SK-N-SH treated with all-trans-retinoic acid at 6 μM for 48 hours (cell line): Measurements from ENCODE around the gene ZNF343.

Experiments used
- ATAC-seq: fragments of 200-7000 bp; cut with Tn5 transposase; 3 replicates; pipeline ENCODE4 v1.9.1; 2020; ENCODE audit warnings: mild to moderate bottlenecking, moderate library complexity
- ARNTL ChIP-seq: fragments of 450-650 bp; formaldehyde crosslinking; IDR thresholded peaks from 2 replicates; pipeline ENCODE4 v1.5.0; 2020; ENCODE audit warnings: low read depth, mild to moderate bottlenecking, moderate library complexity, borderline replicate concordance
- BACH2 ChIP-seq: fragments of 250-450 bp; sonication (Bioruptor Pico); IDR thresholded peaks from 2 replicates; pipeline ENCODE4 v1.9.0; 2021; ENCODE audit warnings: mild to moderate bottlenecking, borderline replicate concordance
- CSDC2 ChIP-seq: fragments of 250-450 bp; sonication (Bioruptor Pico); IDR thresholded peaks from 2 replicates; pipeline ENCODE4 v1.5.0; 2020; ENCODE audit warnings: mild to moderate bottlenecking, moderate library complexity
- ESRRG ChIP-seq: fragments of 250-450 bp; sonication (Bioruptor Pico); IDR thresholded peaks from 2 replicates; pipeline ENCODE4 v1.6.1; 2021; ENCODE audit warnings: mild to moderate bottlenecking
- GLIS3 ChIP-seq: fragments of 250-450 bp; sonication (Bioruptor Pico); IDR thresholded peaks from 2 replicates; pipeline ENCODE4 v1.5.0; 2020; ENCODE audit warnings: mild to moderate bottlenecking, moderate library complexity
- ISL1 ChIP-seq: fragments of 250-450 bp; sonication (Bioruptor Pico); IDR thresholded peaks from 2 replicates; pipeline ENCODE4 v2.1.2; 2022; ENCODE audit warnings: mild to moderate bottlenecking, moderate library complexity
- SNAI2 ChIP-seq: fragments of 250-450 bp; sonication (Bioruptor Pico); IDR thresholded peaks from 2 replicates; pipeline ENCODE4 v1.5.0; 2020; ENCODE audit warnings: mild to moderate bottlenecking, moderate library complexity
- TOX ChIP-seq: fragments of 250-450 bp; sonication (Bioruptor Pico); IDR thresholded peaks from 2 replicates; pipeline ENCODE4 v1.8.0; 2021; ENCODE audit warnings: mild to moderate bottlenecking, moderate library complexity, borderline replicate concordance
- ZC3H10 ChIP-seq: fragments of 250-450 bp; sonication (Bioruptor Pico); IDR thresholded peaks from 2 replicates; pipeline ENCODE4 v1.5.1; 2021; ENCODE audit warnings: mild to moderate bottlenecking, moderate library complexity
- ZFP30 ChIP-seq: fragments of 450-650 bp; formaldehyde crosslinking; IDR thresholded peaks from 2 replicates; pipeline ENCODE4 v1.5.0; 2022; ENCODE audit warnings: mild to moderate bottlenecking, moderate library complexity
- ZNF565 ChIP-seq: fragments of 450-650 bp; formaldehyde crosslinking; conservative IDR thresholded peaks from 2 replicates; pipeline ENCODE4 v1.5.0; 2020; ENCODE audit warnings: low read depth, mild to moderate bottlenecking, moderate library complexity
- ZNF70 ChIP-seq: fragments of 450-650 bp; formaldehyde crosslinking; IDR thresholded peaks from 2 replicates; pipeline ENCODE4 v1.5.0; 2020; ENCODE audit warnings: mild to moderate bottlenecking, moderate library complexity
- ZNF8 ChIP-seq: fragments of 450-650 bp; formaldehyde crosslinking; IDR thresholded peaks from 2 replicates; pipeline ENCODE4 v1.5.0; 2020; ENCODE audit warnings: mild to moderate bottlenecking, moderate library complexity
- TF ChIP-seq, protein P1 (sequence below): fragments of 250-450 bp; sonication (Bioruptor Pico); IDR thresholded peaks from 2 replicates; pipeline ENCODE4 v1.5.1; 2020; ENCODE audit warnings: low read depth, mild to moderate bottlenecking, moderate library complexity
- TF ChIP-seq, protein P2 (sequence below): fragments of 250-450 bp; sonication (Bioruptor Pico); IDR thresholded peaks from 2 replicates; pipeline ENCODE4 v1.8.0; 2020; ENCODE audit warnings: mild to moderate bottlenecking, moderate library complexity, borderline replicate concordance
- TF ChIP-seq, protein P3 (sequence below): fragments of 250-450 bp; sonication (Bioruptor Pico); IDR thresholded peaks from 2 replicates; pipeline ENCODE4 v1.5.0; 2020; ENCODE audit warnings: mild to moderate bottlenecking, moderate library complexity
- TF ChIP-seq, protein P4 (sequence below): fragments of 250-450 bp; sonication (Bioruptor Pico); IDR thresholded peaks from 2 replicates; pipeline ENCODE4 v1.5.1; 2021; ENCODE audit warnings: mild to moderate bottlenecking, moderate library complexity
- TF ChIP-seq, protein P5 (sequence below): fragments of 250-450 bp; sonication (Bioruptor Pico); IDR thresholded peaks from 2 replicates; pipeline ENCODE4 v1.8.0; 2021; ENCODE audit warnings: low read depth, mild to moderate bottlenecking, moderate library complexity, borderline replicate concordance

ZNF343 gene

DNA sequence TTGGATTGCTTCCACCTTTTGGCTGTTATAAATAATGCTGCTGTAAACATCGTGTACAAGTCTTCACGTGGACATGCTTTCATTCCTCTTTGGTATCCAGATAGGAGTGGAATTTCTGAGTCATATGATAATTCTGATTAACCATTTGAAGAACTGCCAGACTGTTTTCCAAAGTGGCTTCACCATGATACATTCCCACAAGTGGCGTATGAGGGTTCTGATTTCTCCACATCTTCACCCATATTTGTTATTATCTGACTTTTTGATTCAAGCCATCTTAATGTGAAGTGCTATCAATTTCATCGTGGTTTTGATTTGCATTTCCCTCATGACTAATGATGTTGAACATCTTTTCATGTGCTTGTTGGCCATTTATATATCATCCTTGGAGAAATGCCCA, 35.2 kb downstream of the ZNF343 start:
- TF ChIP-seq ISL1 (CRISPR knock-in tag) (peak; percentile 87), ZC3H10 (CRISPR knock-in tag) (no peak; the same call in 1 of the 2 replicates), SNAI2 (CRISPR knock-in tag) (0 out of 2 replicates have a peak, but pooled peaks have one; percentile 16), TOX (CRISPR knock-in tag) (no peak)
- TF ChIP-seq, protein P1, sequence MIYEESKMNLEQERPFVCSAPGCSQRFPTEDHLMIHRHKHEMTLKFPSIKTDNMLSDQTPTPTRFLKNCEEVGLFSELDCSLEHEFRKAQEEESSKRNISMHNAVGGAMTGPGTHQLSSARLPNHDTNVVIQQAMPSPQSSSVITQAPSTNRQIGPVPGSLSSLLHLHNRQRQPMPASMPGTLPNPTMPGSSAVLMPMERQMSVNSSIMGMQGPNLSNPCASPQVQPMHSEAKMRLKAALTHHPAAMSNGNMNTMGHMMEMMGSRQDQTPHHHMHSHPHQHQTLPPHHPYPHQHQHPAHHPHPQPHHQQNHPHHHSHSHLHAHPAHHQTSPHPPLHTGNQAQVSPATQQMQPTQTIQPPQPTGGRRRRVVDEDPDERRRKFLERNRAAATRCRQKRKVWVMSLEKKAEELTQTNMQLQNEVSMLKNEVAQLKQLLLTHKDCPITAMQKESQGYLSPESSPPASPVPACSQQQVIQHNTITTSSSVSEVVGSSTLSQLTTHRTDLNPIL (CRISPR knock-in tag): peak; percentile 58
- TF ChIP-seq, all 23 proteins: peak for 3
- peak; percentile 3 for ATAC-seq

DNA sequence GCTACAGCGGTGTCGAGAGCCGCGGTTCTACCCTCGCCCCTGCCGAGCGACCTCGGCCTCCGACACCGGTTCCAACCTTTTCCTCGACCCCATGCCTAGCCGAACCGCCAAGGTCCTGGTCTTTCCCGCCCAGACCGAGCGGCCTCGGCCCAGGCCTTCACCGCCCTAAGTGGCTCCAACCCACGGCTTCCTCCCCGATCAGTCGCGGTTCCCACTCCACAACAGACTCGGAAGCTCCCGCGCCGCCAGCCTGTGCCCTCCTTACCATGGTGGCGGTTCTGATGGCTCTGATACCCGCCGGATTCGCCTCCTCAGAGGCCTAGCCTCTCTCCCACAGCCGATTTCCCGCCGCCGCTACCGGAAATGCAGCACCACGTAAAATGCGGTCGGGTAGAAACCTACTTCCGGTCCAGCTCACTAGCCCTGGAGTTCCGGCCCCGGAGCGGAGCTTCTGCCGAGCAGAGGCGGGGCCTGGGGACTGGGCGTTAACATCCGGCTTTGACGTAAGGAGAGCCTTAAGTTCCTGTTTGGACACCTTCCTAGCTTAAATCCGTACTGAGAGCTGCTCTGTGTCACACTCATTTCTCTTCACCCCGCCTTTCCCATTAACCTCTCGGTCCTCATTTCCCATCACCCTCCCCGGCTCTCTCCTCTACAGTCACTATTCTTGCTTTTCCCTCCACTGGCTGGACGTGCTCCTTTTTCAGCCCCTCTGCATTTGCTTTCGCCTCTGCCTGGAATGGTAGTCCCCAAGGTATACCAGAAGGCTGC, 38.1 kb downstream of the ZNF343 start, which contains the start of gene SNRPB:
TSS of gene SNRPB (minus strand) at position 367 of the 771 bp plus-strand sequence. CDS start at position 268, 99 bp downstream.
- peak; percentile 94 for ATAC-seq
- TF ChIP-seq BACH2 (no peak), CSDC2 (CRISPR knock-in tag) (no peak), ARNTL (CRISPR knock-in tag) (no peak), ZC3H10 (CRISPR knock-in tag) (no peak), GLIS3 (no peak), ZNF565 (CRISPR knock-in tag) (no peak), ZFP30 (CRISPR knock-in tag) (no peak), ZNF8 (CRISPR knock-in tag) (peak; percentile 7; the same call in 1 of the 2 replicates), ZNF70 (no peak), ESRRG (CRISPR knock-in tag) (peak; percentile 50; the same call in 1 of the 2 replicates), TOX (CRISPR knock-in tag) (no peak)
- TF ChIP-seq, protein P1 (CRISPR knock-in tag): no peak
- TF ChIP-seq, protein P2, sequence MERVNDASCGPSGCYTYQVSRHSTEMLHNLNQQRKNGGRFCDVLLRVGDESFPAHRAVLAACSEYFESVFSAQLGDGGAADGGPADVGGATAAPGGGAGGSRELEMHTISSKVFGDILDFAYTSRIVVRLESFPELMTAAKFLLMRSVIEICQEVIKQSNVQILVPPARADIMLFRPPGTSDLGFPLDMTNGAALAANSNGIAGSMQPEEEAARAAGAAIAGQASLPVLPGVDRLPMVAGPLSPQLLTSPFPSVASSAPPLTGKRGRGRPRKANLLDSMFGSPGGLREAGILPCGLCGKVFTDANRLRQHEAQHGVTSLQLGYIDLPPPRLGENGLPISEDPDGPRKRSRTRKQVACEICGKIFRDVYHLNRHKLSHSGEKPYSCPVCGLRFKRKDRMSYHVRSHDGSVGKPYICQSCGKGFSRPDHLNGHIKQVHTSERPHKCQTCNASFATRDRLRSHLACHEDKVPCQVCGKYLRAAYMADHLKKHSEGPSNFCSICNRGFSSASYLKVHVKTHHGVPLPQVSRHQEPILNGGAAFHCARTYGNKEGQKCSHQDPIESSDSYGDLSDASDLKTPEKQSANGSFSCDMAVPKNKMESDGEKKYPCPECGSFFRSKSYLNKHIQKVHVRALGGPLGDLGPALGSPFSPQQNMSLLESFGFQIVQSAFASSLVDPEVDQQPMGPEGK: no peak
- TF ChIP-seq, protein P3, sequence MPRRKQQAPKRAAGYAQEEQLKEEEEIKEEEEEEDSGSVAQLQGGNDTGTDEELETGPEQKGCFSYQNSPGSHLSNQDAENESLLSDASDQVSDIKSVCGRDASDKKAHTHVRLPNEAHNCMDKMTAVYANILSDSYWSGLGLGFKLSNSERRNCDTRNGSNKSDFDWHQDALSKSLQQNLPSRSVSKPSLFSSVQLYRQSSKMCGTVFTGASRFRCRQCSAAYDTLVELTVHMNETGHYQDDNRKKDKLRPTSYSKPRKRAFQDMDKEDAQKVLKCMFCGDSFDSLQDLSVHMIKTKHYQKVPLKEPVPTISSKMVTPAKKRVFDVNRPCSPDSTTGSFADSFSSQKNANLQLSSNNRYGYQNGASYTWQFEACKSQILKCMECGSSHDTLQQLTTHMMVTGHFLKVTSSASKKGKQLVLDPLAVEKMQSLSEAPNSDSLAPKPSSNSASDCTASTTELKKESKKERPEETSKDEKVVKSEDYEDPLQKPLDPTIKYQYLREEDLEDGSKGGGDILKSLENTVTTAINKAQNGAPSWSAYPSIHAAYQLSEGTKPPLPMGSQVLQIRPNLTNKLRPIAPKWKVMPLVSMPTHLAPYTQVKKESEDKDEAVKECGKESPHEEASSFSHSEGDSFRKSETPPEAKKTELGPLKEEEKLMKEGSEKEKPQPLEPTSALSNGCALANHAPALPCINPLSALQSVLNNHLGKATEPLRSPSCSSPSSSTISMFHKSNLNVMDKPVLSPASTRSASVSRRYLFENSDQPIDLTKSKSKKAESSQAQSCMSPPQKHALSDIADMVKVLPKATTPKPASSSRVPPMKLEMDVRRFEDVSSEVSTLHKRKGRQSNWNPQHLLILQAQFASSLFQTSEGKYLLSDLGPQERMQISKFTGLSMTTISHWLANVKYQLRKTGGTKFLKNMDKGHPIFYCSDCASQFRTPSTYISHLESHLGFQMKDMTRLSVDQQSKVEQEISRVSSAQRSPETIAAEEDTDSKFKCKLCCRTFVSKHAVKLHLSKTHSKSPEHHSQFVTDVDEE: 0 out of 2 replicates have a peak, but pooled peaks have one; percentile 6
- TF ChIP-seq, protein P4, sequence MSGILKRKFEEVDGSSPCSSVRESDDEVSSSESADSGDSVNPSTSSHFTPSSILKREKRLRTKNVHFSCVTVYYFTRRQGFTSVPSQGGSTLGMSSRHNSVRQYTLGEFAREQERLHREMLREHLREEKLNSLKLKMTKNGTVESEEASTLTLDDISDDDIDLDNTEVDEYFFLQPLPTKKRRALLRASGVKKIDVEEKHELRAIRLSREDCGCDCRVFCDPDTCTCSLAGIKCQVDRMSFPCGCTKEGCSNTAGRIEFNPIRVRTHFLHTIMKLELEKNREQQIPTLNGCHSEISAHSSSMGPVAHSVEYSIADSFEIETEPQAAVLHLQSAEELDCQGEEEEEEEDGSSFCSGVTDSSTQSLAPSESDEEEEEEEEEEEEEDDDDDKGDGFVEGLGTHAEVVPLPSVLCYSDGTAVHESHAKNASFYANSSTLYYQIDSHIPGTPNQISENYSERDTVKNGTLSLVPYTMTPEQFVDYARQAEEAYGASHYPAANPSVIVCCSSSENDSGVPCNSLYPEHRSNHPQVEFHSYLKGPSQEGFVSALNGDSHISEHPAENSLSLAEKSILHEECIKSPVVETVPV (CRISPR knock-in tag): no peak

DNA sequence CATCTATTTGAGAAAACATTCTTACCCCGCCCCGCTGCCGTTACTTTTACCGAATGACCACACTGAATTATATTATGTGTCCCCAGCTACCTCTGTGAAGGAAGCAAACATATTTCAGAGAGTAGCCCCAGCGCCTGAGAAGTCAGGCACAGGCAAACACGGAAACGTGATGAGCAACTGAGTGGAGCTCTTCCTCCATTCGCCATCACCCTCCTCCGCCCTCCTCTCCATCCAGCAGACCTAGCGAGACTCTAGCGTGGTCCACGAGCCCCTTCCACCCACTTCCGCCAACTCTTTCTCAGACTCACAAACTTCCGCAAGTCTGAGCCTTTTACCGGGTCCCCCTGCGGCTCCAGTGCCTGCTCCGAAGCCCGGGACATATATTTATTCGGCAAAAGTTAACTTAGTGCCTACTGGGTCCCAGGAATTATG, 38.7 kb downstream of the ZNF343 start:
- TF ChIP-seq, protein P2: no peak; the same call in 1 of the 2 replicates
- TF ChIP-seq ARNTL (CRISPR knock-in tag): no peak
- no peak for TF ChIP-seq GLIS3
- TF ChIP-seq, protein P5, sequence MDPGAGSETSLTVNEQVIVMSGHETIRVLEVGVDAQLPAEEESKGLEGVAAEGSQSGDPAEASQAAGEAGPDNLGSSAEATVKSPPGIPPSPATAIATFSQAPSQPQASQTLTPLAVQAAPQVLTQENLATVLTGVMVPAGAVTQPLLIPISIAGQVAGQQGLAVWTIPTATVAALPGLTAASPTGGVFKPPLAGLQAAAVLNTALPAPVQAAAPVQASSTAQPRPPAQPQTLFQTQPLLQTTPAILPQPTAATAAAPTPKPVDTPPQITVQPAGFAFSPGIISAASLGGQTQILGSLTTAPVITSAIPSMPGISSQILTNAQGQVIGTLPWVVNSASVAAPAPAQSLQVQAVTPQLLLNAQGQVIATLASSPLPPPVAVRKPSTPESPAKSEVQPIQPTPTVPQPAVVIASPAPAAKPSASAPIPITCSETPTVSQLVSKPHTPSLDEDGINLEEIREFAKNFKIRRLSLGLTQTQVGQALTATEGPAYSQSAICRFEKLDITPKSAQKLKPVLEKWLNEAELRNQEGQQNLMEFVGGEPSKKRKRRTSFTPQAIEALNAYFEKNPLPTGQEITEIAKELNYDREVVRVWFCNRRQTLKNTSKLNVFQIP: no peak
- no peak for TF ChIP-seq ZFP30 (CRISPR knock-in tag)
- peak; percentile 66 for ATAC-seq
